Activated gamma-delta T cell treated with anti-CD3 and anti-CD28 coated beads, Interleukin-2, amount 50 U/mL, for 16 hours (primary cell): ENCODE data around the gene TAPBP.
"Not testable (repeated sequence)": the region's sequence is repeated elsewhere in the genome, so short reads cannot be mapped to it uniquely, and the experiment has no call there.

Source experiments
- DNase-seq: peaks from one replicate; pipeline ENCODE4 v3.0.0-alpha.2; 2020; ENCODE audit warnings: low read depth

TAPBP gene

GRCh38 chr6:33296797-33297405 is 17.0 kb downstream of the TAPBP start:
- no peak for DNase-seq

GRCh38 chr6:33295621-33296369 is 18.1 kb downstream of the TAPBP start:
- no peak for DNase-seq

GRCh38 chr6:33294086-33294823 is 19.6 kb downstream of the TAPBP start:
- DNase-seq: no peak

GRCh38 chr6:33292996-33293682 is 20.7 kb downstream of the TAPBP start:
- DNase-seq: no peak

GRCh38 chr6:33290459-33290858 is 23.4 kb downstream of the TAPBP start:
- DNase-seq: no peak

GRCh38 chr6:33289784-33290315 is 24.0 kb downstream of the TAPBP start:
- no peak for DNase-seq

GRCh38 chr6:33288921-33289783 is 24.7 kb downstream of the TAPBP start, which contains the start of the genes PFDN6 and WDR46:
Gene PFDN6, plus strand, starts transcription at chr6:33289601. Its CDS starts 256 bp downstream, at chr6:33289857.
Gene WDR46, minus strand, starts transcription at chr6:33289239. Its CDS starts 69 bp downstream, at chr6:33289170.
- peak; percentile 78 for DNase-seq

GRCh38 chr6:33288141-33288920 is 25.5 kb downstream of the TAPBP start:
- DNase-seq: no peak

GRCh38 chr6:33286946-33287914 is 26.6 kb downstream of the TAPBP start:
- no peak for DNase-seq

GRCh38 chr6:33285214-33285613 is 28.7 kb downstream of the TAPBP start:
- DNase-seq: not testable (repeated sequence)

GRCh38 chr6:33280539-33280938 is 33.3 kb downstream of the TAPBP start:
- no peak for DNase-seq

- DNase-seq: no peak
These were observed 33.8 kb downstream of the TAPBP start for GRCh38 chr6:33279971-33280511.

GRCh38 chr6:33279257-33279695 is 34.6 kb downstream of the TAPBP start:
- DNase-seq: no peak

- no peak for DNase-seq
These were observed 35.1 kb downstream of the TAPBP start for GRCh38 chr6:33278810-33279209.

- DNase-seq: no peak
These were observed 35.5 kb downstream of the TAPBP start for GRCh38 chr6:33278392-33278741.

GRCh38 chr6:33277663-33278391 is 36.1 kb downstream of the TAPBP start:
- no peak for DNase-seq

- DNase-seq: peak; percentile 47
These were observed 36.8 kb downstream of the TAPBP start, which contains the start of gene B3GALT4 for GRCh38 chr6:33276864-33277662. Gene B3GALT4, plus strand, starts transcription at chr6:33277123. Its CDS starts 297 bp downstream, at chr6:33277420.
